SIG-M5 treated with dmso at 0.1 percent for 504 hours (cell line): ENCODE results near the gene ST3GAL5.

ENCODE experiments used
- DNase-seq: peaks from one replicate; lab custom pipeline; 2025; ENCODE audit not compliant: unreplicated experiment; lab: John Stamatoyannopoulos, UW

ST3GAL5 gene

DNA sequence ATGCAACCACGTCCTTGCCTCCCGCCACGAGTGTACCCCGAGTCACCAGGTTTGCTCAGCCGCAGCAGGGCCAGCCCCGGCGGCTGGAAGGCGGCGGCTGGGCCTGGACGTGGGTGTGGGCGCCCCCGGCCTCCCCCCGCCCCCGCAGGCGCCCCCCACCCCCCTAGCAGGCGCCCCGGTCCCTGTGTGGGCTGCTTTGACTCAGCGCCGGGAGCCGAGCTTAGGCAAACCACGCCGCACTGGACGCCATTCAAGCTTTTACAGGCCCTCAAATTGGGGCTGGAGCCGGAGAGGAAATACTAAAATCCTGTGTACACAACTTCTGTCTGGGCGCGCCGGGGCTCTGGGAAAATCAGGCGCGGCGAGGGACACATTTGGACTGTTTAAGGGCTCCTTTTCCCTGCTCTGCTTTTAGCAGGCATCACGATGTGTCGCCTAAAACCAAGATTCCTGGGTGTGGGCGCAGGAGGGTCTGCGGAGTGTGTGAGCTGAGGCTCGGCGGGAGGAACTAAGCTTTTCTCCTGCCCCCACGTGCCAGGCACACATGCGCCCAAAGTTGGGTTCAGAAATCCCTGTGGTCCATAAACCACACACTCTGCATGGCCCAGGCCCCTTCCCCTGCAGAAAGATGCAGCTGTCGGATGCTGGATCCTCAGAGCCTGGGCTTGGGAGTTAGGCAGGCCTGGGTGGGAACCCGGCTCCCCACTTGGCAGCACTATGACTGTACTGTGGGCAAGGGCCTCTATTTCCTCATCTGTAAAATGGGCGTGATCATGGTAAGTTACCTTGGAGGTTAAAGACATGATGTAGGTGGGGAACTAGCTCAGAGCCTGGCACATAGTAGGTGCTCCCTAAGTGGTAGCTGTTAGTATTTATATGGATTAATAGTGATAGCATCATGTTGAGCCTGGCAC, 77.4 kb downstream of the ST3GAL5 start:
- DNase-seq = no peak

DNA sequence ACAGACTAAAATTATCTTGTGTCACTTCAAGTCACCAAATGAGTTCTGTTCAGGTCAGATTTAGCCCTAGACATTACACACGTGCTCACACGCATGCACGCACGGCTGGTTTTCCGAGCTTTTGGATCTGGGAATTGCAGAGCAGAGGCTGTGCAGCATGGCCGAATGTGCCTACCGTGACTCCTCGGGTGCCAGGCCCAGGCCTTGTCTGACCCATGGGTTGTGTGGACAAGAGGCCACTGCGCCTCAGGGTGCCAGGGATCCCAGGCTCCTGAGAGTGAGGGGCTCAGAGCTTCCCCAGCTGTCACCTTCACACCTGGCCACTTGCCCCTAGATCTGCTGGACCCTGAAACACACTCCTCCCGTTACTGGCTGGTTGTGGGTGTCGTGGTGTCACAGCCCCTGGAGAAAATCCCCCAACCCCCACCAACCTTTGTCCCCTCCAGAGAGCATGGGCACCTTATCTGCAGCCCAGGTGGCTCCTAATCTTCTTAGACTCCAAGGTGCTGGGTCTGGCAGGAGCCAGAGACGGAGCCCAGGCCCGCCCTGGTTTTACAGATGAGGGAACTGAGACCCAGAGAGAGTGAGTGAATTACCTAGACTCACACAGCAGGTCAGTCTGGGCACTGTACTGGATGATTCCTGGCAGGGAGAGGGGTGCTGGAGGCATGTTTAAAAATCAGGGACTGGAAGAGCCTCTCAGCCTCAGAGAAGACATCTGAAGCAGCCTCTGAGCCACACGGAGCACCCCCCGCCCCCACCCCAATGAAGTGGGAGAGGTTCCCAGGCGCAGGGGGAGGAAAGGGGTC, 78.2 kb downstream of the ST3GAL5 start:
- no peak for DNase-seq

DNA sequence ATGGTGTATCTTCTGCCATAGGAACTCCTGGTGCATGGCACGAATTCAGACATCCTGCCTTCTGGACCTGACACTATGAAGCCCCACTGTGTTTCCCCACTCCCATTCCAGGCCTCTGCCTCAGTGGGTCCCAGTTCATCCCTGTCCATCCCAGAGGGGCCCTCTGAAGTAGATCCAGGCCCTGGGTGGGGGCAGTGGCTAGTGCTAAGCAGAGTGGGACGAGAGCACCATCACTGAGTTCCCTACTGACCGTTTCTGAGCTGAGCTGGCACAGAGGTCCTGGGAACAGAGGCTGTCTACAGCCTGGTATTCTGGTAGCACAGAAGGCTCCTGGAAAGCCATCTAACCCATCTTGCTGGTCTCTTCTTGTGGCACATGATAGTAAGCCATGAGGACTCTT, 81.0 kb downstream of the ST3GAL5 start:
- no peak for DNase-seq

- DNase-seq = peak; percentile 59
These were observed 82.3 kb downstream of the ST3GAL5 start for GRCh38 chr2:85806358-85807118.

- peak; percentile 48 for DNase-seq
These were observed 84.2 kb downstream of the ST3GAL5 start for GRCh38 chr2:85804583-85804982.

DNA sequence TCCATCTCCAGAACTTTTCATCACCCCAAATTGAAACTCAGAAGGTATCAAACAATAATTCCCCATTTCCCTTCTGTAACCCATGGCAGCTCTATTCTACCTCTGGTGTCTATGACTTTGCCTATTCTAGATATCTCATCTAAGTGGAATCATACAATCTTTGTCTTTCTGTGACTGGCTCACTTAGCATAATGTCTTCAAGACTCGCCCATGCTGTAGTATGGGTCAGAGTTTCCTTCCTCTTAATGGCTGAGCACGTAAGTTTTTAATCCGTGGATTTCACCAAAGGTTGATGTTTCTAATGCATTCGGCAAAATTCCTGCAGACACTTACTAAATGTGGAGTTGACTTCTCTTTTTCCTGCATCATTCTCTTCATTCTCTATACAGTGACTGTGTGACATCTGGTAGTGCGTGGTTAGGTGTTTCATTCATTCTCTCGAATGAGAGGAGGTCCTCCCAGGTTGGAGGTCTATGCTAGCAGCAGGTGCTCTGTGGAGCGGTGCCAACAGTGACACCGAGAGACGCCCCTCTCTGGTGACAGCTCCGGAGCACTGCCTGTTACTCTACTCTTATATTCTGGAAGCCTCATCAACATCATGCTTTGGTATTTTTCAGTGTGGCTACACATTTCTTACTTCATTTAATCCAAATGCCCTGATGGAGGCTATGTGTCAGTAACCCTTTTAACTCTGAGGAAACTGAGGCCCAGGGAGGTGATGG, 84.9 kb downstream of the ST3GAL5 start:
- DNase-seq = no peak

- no peak for DNase-seq
These were observed 86.3 kb downstream of the ST3GAL5 start for GRCh38 chr2:85802354-85803103.

- no peak for DNase-seq
These were observed 86.9 kb downstream of the ST3GAL5 start for GRCh38 chr2:85801871-85802270.

GRCh38 chr2:85800586-85800985, 88.2 kb downstream of the ST3GAL5 start:
- no peak for DNase-seq

DNA sequence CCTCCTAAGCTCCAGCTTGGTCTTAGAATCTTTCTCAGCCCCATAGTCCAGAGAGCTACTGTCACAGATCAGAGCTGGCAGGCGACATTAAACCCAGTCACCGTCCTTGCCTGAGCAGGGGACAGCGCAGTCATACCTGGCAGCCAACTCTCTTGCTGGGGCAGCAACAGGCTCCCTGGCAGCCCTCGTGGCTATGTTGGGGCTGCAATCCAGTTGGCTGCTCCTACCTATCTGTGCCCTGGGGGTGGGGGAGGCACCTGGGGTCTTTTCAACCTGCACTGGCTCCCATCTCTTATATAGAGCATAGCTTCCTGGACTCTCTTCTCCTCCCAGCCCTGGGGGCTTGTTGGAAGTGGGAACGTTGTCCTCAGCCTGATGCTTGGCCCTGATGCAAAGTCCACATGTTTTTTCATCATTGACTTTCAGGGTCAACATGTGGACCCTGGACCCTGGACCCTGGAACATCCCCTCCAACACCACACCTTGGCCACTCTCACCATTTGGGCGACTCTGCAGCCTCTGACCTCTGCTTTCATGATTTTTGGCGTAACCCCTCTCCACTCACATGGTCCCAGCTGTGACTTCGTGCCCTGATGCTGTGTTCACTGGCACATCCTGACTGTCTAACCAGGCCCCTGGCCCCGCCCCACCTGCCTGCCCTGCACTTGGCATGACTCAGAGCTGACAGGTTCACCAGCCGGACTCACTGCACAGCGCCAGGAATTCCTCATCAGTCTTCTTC, 89.4 kb downstream of the ST3GAL5 start:
- DNase-seq = no peak

GRCh38 chr2:85797921-85798320, 90.9 kb downstream of the ST3GAL5 start:
- DNase-seq = peak; percentile 30

GRCh38 chr2:85797263-85797660, 91.5 kb downstream of the ST3GAL5 start:
- no peak for DNase-seq

DNA sequence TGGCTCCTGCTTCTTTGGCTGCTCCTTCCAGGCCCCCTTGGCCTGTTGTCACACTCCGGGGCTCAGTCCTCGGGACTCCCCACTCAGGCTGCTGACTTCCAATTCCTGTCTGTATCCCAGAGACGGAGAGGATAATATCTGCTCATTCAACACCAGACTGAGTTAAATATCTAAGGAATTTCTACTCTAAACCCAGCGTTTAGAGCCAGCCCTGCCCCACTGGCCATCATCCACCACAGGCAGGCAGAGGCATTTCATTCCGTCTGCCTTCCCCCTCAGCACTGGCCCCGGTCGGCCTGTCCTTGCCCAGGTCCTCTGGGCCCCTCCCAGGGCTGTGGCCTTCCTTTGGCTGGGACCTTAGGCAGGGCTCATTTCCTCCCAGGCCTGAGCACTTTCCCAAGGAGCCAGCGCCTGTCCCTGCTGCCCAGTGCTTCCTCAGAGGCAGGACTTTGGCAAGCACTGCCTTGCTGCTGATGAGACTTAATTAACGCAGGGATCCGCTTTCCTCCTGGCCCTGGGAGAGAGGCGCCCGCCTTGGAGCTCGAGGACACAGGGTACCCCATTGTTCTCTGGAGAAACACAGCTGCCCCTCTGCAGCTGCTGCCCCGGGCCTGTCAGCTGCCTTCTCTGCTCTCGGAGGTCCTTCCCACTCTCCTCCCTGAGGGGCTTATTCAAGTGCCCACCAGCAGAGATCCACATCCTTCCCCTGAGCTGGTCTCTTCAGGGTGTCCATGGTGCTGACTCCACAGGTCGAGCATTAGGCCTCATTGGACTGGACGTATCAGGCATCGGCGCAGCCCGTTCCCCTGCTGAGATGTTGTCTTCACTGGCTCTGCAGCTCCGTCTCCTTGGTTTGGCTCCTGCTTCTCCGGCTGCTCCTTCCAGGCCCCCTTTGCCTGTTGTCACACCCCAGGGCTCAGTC, 92.2 kb downstream of the ST3GAL5 start:
- DNase-seq = no peak

DNA sequence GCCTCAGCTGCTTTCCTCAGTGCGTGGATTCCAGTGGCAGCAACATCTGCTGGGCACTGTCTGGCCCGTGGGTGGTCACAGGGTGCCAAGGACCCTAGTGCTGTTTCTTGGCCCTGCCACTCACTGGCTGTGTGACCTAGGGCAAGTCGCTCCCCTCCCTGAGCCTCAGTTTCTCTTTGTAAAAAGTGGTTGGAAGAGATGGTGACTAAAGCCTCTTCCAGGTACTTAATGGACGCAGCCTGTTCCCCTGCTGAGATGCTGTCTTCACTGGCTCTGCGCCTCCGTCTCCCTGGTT, 92.8 kb downstream of the ST3GAL5 start:
- DNase-seq = no peak

- DNase-seq = no peak
These were observed 93.3 kb downstream of the ST3GAL5 start for GRCh38 chr2:85795331-85796045.

DNA sequence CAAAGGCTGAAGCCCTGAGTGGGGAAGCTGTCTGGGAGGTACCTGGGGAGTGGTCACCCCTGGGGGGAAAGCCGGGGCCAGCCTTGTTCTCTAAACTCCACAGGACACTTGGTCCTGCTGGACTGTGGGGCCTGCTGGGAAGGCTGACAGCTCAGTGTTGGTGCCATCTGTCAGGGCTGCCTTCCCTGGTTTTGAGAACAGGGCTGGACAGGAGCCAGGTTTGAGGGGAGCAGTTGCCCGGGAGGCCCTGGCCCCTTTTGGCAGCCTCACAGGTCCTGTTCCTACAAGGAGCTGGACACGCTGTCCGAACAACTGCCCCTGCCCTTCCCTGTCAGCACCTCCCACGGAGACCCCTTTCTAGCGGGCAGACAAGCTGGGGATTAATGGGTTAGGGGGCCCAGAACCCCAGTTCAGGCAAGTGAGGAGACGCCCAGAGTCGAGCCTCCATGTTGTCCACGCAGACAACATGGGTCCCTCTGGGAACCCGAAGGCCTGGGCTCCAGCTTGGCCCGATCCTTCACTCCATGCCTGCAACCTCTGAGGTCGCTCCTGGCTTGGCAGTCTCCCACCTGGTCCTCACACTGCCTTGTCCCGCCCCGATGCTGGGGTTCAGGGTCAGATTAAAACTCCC, 94.2 kb downstream of the ST3GAL5 start:
- no peak for DNase-seq

DNA sequence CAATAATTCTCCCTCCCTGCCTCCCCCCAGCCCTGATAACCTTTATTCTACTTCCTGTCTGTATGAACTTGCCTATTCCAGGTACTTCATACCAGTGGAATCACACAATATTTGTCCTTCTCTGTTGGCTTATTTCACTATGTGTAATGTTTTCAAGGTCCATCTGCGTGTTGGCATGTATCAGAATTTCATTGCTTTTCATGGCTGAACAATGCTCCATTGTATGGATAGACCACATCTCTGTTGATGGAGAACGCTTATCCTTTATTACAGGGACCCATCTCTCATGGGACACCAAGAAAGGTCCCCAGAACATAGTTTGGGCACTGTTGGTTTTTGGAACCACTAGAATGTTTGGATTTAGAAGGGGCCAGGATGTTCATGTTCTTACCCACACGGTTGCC, 94.8 kb downstream of the ST3GAL5 start:
- DNase-seq = no peak
